Neuronal stem cell (in vitro differentiated cells): ENCODE results near the gene TBXAS1.

ENCODE experiments used
- DNase-seq: peaks from one replicate; pipeline ENCODE4 v3.0.0-alpha.2; 2013; ENCODE audit warnings: low spot score
- H2AFZ ChIP-seq: one replicate; pipeline ENCODE4 v1.6.1; 2013; ENCODE audit warnings: mild to moderate bottlenecking, low read length, inconsistent platforms
- H2AK5ac ChIP-seq: 2 replicates; pipeline ENCODE4 v1.6.1; 2013; ENCODE audit warnings: low read depth, mild to moderate bottlenecking, inconsistent platforms, low read length, moderate library complexity, mixed read lengths
- H2BK120ac ChIP-seq: 2 replicates; pipeline ENCODE4 v1.6.1; 2013; ENCODE audit warnings: low read depth, mild to moderate bottlenecking, inconsistent platforms, low read length, moderate library complexity, mixed read lengths
- H2BK12ac ChIP-seq: one replicate; pipeline ENCODE4 v1.6.1; 2013; ENCODE audit warnings: low read length, inconsistent platforms
- H2BK15ac ChIP-seq: 2 replicates; pipeline ENCODE4 v1.6.1; 2013; ENCODE audit warnings: mild to moderate bottlenecking, low read length, inconsistent platforms, mixed read lengths
- H2BK5ac ChIP-seq: one replicate; pipeline ENCODE4 v1.6.1; 2013; ENCODE audit warnings: inconsistent platforms, mild to moderate bottlenecking, low read length, moderate library complexity
- H3K14ac ChIP-seq: one replicate; pipeline ENCODE4 v1.6.1; 2013; ENCODE audit warnings: low read length, inconsistent platforms
- H3K18ac ChIP-seq: 2 replicates; pipeline ENCODE4 v1.6.1; 2013; ENCODE audit warnings: low read length, inconsistent platforms
- H3K23ac ChIP-seq: 2 replicates; pipeline ENCODE4 v1.6.1; 2013; ENCODE audit warnings: low read depth, mild to moderate bottlenecking, mixed read lengths, low read length, inconsistent platforms; ENCODE audit not compliant: poor library complexity
- H3K27ac ChIP-seq: replicated peaks from 3 replicates; pipeline ENCODE4 v1.5.1; 2013; ENCODE audit warnings: low read length, inconsistent platforms
- H3K27me3 ChIP-seq, 3 experiments: 2 replicates each; pipeline ENCODE4 v1.6.1; 2013; ENCODE audit warnings: low read length in 3 of 3, mild to moderate bottlenecking in 2 of 3, inconsistent platforms in 1 of 3, low read depth in 1 of 3, mixed read lengths in 1 of 3, moderate library complexity in 1 of 3; ENCODE audit not compliant: control insufficient read depth in 3 of 3, insufficient read depth in 3 of 3
- H3K36me3 ChIP-seq, 2 donors: replicated peaks in 1 of 2; 2 replicates each; pipeline ENCODE4 v1.6.1; 2013; ENCODE audit warnings: low read length in 2 of 2; ENCODE audit not compliant: control insufficient read depth in 2 of 2, insufficient read depth in 2 of 2
- H3K4ac ChIP-seq: 2 replicates; pipeline ENCODE4 v1.6.1; 2013; ENCODE audit warnings: inconsistent platforms, mild to moderate bottlenecking, low read length, moderate library complexity
- H3K4me1 ChIP-seq, 2 donors: 1 replicate in 1 of 2; 2 replicates in 1 of 2; pipeline ENCODE4 v1.6.1; 2013; ENCODE audit warnings: low read length in 2 of 2, low read depth in 1 of 2; ENCODE audit not compliant: control insufficient read depth in 2 of 2, insufficient read depth in 1 of 2
- H3K4me2 ChIP-seq: one replicate; pipeline ENCODE4 v1.6.1; 2013; ENCODE audit warnings: mild to moderate bottlenecking, low read length, inconsistent platforms; ENCODE audit not compliant: insufficient read depth, poor library complexity, severe bottlenecking
- H3K4me3 ChIP-seq, 2 donors: 2 replicates each; pipeline ENCODE4 v1.5.1; 2013; ENCODE audit warnings: low read length in 2 of 2, mild to moderate bottlenecking in 2 of 2, inconsistent platforms in 1 of 2, moderate library complexity in 1 of 2
- H3K79me1 ChIP-seq: one replicate; pipeline ENCODE4 v1.6.1; 2013; ENCODE audit warnings: low read depth, mild to moderate bottlenecking, inconsistent platforms, low read length, moderate library complexity
- H3K9ac ChIP-seq: one replicate; pipeline ENCODE4 v1.6.1; 2013; ENCODE audit warnings: mild to moderate bottlenecking, low read depth, low read length, inconsistent platforms; ENCODE audit not compliant: poor library complexity
- H3K9me3 ChIP-seq, 2 donors: replicated peaks in 1 of 2; 2 replicates each; pipeline versions ENCODE3 to v1.6.1; 2013; ENCODE audit warnings: low read length in 2 of 2, mild to moderate bottlenecking in 2 of 2, inconsistent platforms in 1 of 2, low read depth in 1 of 2, mixed read lengths in 1 of 2, moderate library complexity in 1 of 2; ENCODE audit not compliant: control insufficient read depth in 2 of 2, insufficient read depth in 1 of 2
- H4K8ac ChIP-seq: one replicate; pipeline ENCODE4 v1.6.1; 2013; ENCODE audit warnings: low read depth, mild to moderate bottlenecking, inconsistent platforms, low read length, moderate library complexity
- H4K91ac ChIP-seq: one replicate; pipeline ENCODE4 v1.6.1; 2013; ENCODE audit warnings: low read length, low read depth, mild to moderate bottlenecking, inconsistent platforms; ENCODE audit not compliant: poor library complexity
- WGBS, 2 donors: extraction: QIAGEN DNeasy Blood & Tissue Kit; methylation state at CpG; one replicate each; pipeline ENCODE4 v1.1.7; 2013; ENCODE audit warnings: missing lambda C conversion rate in 2 of 2, mixed read lengths in 1 of 2; ENCODE audit not compliant: insufficient read length in 2 of 2, insufficient replicate concordance in 1 of 2; ENCODE audit errors: extremely low coverage in 2 of 2; 5-methylcytosine and 5-hydroxymethylcytosine counted together

Gene TBXAS1

DNA sequence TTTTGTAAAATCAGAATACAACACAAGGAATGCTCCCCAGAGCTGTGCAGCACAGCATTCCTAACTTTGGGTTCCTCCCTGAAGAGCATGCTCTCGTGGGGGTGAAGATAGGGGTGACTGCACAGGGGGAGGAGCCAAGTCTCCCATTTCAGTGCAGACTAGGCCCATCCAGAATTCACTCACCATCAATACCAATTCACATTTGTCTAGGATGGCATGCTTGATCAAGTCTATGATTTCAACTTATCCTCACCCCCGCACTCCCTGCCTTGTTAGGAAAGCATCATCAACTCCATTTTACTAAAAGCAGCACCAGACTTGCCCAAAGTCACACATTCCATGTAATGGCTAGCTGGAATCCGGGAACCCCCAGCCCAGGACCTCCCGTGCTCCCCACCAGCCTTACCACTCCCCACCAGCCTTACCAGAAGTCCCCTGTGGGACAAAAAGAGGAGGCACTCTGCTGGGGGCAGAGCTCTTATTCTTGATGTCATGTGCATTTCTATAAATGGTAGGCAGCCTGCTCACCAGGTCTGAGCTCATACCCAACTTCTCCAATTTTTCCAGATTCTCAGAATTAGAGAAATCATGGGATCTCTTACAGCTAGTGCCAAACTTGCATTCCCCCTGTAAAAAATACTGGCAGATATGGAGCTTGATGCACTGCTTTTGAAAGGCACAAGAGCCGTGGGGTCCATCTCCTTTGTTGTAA is 227.5 kb downstream of the TBXAS1 start:
- Histone ChIP-seq H4K91ac (no peak overlapping the region), H3K4me1 (no peaks in the 10 kb centered on the region), H3K79me1 (no peaks in the 10 kb centered on the region), H3K27me3 (peaks cover 1 to 16% (median 7%) of the 10 kb centered on the region in 3 experiments), H3K23ac (no peak overlapping the region), H2BK12ac (no peak overlapping the region), H3K9ac (no peak overlapping the region), H3K18ac (no peak overlapping the region), H4K8ac (no peak overlapping the region), H3K14ac (no peak overlapping the region), H2BK5ac (no peak overlapping the region), H2BK15ac (no peak overlapping the region), H3K9me3 (peaks cover 0 to 1% of the 10 kb centered on the region in 2 donors), H2AK5ac (no peak overlapping the region), H2AFZ (no peak overlapping the region), H3K27ac (no peak overlapping the region), H3K4me2 (no peak overlapping the region), H3K4me3 (no peak overlapping the region), H3K36me3 (no peaks in the 10 kb centered on the region), H3K4ac (no peak overlapping the region), H2BK120ac (no peak overlapping the region)
- WGBS, 2 donors, result no CpG with 5 or more reads among the region's 5 CpGs
- no peak for DNase-seq

DNA sequence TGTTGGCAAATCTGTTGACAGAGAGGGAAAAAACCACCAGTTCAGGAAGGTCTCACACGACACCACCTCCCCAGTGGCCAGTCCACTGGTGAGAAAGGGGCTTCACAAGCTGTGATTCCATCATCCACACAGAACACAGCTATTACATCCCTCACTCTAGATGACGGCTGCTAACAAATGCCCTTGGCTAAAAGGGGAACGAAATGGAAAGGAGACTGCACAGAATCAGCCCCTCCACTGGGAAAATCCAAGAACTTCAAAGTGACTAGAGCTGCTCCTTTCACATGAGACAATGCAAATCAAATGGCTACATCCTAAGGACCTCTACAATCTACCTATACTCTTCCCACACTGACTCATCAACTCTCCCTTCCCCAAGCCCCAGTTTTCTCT is 228.1 kb downstream of the TBXAS1 start:
- H3K36me3 ChIP-seq, result no peaks in the 10 kb centered on the region
- peaks cover 0 to 2% of the 10 kb centered on the region in 2 donors for H3K9me3 ChIP-seq
- no peak overlapping the region for H3K4me3 ChIP-seq
- no peaks in the 10 kb centered on the region for H3K79me1 ChIP-seq
- H3K4ac ChIP-seq, result no peak overlapping the region
- no peak overlapping the region for H2AFZ ChIP-seq
- H3K27ac ChIP-seq, result no peak overlapping the region
- H3K18ac ChIP-seq, result no peak overlapping the region
- H2BK120ac ChIP-seq, result no peak overlapping the region
- no CpG with 5 or more reads among the region's 3 CpGs for WGBS, 2 donors
- H3K27me3 ChIP-seq, result peaks cover 3 to 21% (median 12%) of the 10 kb centered on the region in 3 experiments
- H4K91ac ChIP-seq, result no peak overlapping the region
- DNase-seq, result no peak
- H2AK5ac ChIP-seq, result no peak overlapping the region
- no peak overlapping the region for H2BK15ac ChIP-seq
- no peak overlapping the region for H2BK5ac ChIP-seq
- no peak overlapping the region for H3K14ac ChIP-seq
- no peaks in the 10 kb centered on the region for H3K4me1 ChIP-seq
- no peak overlapping the region for H3K9ac ChIP-seq
- H3K4me2 ChIP-seq, result no peak overlapping the region
- H2BK12ac ChIP-seq, result no peak overlapping the region
- H4K8ac ChIP-seq, result no peak overlapping the region
- H3K23ac ChIP-seq, result no peak overlapping the region

DNA sequence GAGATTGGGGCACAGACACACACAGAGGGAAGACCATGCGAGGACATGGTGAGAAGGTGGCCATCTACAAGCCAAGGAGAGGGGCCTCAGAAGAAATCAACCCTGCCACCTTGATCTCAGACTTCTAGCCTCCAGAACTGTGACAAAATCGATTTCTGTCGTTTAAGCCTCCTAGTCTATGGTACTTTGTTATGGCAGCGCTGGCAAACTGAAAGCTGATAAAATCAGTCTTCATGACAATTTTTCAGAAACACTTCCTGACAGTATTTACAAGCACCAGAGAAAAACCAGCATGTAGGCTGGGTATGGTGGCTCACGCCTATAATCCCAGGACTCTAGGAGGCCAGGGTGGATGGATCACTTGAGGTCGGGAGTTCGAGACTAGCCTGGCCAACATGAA is 229.5 kb downstream of the TBXAS1 start:
- Histone ChIP-seq H2BK120ac (no peak overlapping the region), H3K36me3 (no peaks in the 10 kb centered on the region), H3K18ac (no peak overlapping the region), H3K4me2 (no peak overlapping the region), H2BK5ac (no peak overlapping the region), H2AFZ (no peak overlapping the region), H3K79me1 (no peaks in the 10 kb centered on the region), H2BK12ac (no peak overlapping the region), H3K27me3 (peaks cover 12 to 32% (median 26%) of the 10 kb centered on the region in 3 experiments), H3K27ac (no peak overlapping the region), H3K4ac (no peak overlapping the region), H3K4me3 (no peak overlapping the region), H3K9me3 (peaks cover 3 to 4% of the 10 kb centered on the region in 2 donors), H3K23ac (no peak overlapping the region), H4K8ac (no peak overlapping the region), H2AK5ac (no peak overlapping the region), H3K14ac (no peak overlapping the region), H4K91ac (no peak overlapping the region), H3K4me1 (no peaks in the 10 kb centered on the region), H2BK15ac (no peak overlapping the region), H3K9ac (no peak overlapping the region)
- WGBS, 2 donors, result no CpG with 5 or more reads among the region's 7 CpGs
- no peak for DNase-seq

DNA sequence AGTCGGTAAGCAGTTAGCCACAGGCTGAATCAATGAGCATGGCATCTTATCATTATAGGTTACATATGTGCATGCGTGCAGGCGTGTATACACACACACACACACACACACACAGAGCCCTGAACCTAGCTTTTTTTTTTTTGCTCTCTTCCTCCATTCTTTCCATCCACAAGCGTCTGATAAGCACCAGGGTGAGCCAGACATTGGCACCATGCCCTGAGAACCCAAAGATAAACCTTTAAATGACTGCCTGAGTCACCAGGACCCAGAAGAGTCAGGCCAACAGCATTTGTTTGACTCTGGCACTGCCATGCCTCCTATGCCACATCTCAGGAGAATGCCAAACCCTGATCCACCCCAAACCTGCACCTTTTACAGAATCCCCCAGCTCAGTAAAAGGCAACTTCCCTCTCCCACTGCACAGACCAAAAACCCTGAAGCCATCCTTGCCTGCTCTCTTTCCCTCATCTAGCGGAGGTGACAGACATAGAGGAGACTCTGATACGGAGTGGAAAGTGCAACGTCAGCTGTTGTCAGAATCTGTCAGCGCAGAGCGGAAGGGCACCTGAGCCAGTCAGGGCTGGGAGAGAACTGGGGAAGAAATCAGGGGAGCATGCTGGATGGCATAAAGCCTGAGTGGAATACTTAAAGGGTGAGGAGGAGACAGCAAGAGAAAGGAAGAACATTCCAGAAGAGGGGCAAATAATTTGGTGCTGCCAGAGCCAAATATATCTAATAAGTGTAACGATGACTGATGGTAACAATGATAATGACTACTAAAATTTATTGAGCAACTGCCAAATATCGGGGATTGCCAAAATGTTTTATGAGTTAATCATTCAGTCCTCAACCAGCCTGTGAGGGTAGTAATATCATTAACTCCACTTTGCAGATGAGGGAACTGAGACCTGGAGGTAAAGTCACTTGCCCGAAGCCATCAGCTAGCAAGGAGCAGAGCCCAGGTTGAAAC is 230.5 kb downstream of the TBXAS1 start:
- H2AK5ac ChIP-seq, result no peak overlapping the region
- WGBS, 2 donors, result no CpG with 5 or more reads among the region's 12 CpGs
- no peak overlapping the region for H3K23ac ChIP-seq
- H3K27me3 ChIP-seq, result peaks cover 14 to 35% (median 31%) of the 10 kb centered on the region in 3 experiments
- H3K4me2 ChIP-seq, result no peak overlapping the region
- no peak overlapping the region for H4K8ac ChIP-seq
- peaks cover 5 to 10% of the 10 kb centered on the region in 2 donors for H3K9me3 ChIP-seq
- no peak overlapping the region for H2BK120ac ChIP-seq
- no peak overlapping the region for H3K14ac ChIP-seq
- no peaks in the 10 kb centered on the region for H3K4me1 ChIP-seq
- H4K91ac ChIP-seq, result no peak overlapping the region
- no peak overlapping the region for H3K9ac ChIP-seq
- H3K4ac ChIP-seq, result no peak overlapping the region
- no peaks in the 10 kb centered on the region for H3K79me1 ChIP-seq
- no peak overlapping the region for H2BK5ac ChIP-seq
- H3K27ac ChIP-seq, result no peak overlapping the region
- peak overlapping the region; percentile 18 for H3K18ac ChIP-seq
- no peak overlapping the region for H2BK15ac ChIP-seq
- H2BK12ac ChIP-seq, result no peak overlapping the region
- no peaks in the 10 kb centered on the region for H3K36me3 ChIP-seq
- H3K4me3 ChIP-seq, result no peak overlapping the region
- DNase-seq, result no peak
- H2AFZ ChIP-seq, result no peak overlapping the region
